ENCODE results near the gene CNBD2. TPM values are rescaled to one million over a fixed set of nuclear protein-coding genes. Genes with fewer than 3 reads are reported as not detected.
"Not testable (repeated sequence)": the region's sequence is repeated elsewhere in the genome, so short reads cannot be mapped to it uniquely, and the experiment has no call there.

The CNBD2 gene
- total RNA-seq, 1 donor from 2014 or later = 2.7 TPM

- Histone ChIP-seq H3K4me1 (peaks cover 28% of the 10 kb centered on the region), H3K36me3 (peaks cover 0 to 8% of the 10 kb centered on the region in 2 donors), H3K27ac (peak overlapping the region; percentile 97), H3K4me3 (peak overlapping the region; percentile 64 to 95), H3K9me3 (no peaks in the 10 kb centered on the region), H3K27me3 (no peaks in the 10 kb centered on the region)
- intact Hi-C loops (cut with DNase I) = no loop called here
- TF ChIP-seq POLR2AphosphoS5 (IDR thresholded peaks at IDR 0.05; ENCODE audit: insufficient read depth in 1 of 2, low read depth in 1 of 2) (no peak), POLR2A (IDR thresholded peaks at IDR 0.05) (no peak)
- TF ChIP-seq, protein P1, sequence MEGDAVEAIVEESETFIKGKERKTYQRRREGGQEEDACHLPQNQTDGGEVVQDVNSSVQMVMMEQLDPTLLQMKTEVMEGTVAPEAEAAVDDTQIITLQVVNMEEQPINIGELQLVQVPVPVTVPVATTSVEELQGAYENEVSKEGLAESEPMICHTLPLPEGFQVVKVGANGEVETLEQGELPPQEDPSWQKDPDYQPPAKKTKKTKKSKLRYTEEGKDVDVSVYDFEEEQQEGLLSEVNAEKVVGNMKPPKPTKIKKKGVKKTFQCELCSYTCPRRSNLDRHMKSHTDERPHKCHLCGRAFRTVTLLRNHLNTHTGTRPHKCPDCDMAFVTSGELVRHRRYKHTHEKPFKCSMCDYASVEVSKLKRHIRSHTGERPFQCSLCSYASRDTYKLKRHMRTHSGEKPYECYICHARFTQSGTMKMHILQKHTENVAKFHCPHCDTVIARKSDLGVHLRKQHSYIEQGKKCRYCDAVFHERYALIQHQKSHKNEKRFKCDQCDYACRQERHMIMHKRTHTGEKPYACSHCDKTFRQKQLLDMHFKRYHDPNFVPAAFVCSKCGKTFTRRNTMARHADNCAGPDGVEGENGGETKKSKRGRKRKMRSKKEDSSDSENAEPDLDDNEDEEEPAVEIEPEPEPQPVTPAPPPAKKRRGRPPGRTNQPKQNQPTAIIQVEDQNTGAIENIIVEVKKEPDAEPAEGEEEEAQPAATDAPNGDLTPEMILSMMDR (IDR thresholded peaks at IDR 0.05) = no peak
- no peak for DNase-seq (ENCODE audit: extremely low spot score in 2 of 2)
Observed at GRCh38 chr20:36051318-36052116, 83.1 kb downstream of the CNBD2 start.

GRCh38 chr20:36052117-36052513 is 83.7 kb downstream of the CNBD2 start:
- Histone ChIP-seq H3K36me3 (peaks cover 0 to 4% of the 10 kb centered on the region in 2 donors), H3K27me3 (no peaks in the 10 kb centered on the region), H3K9me3 (no peaks in the 10 kb centered on the region), H3K4me3 (no peak overlapping the region), H3K4me1 (peaks cover 22% of the 10 kb centered on the region), H3K27ac (no peak overlapping the region)
- TF ChIP-seq, protein P1 (IDR thresholded peaks at IDR 0.05) = no peak
- TF ChIP-seq POLR2A (IDR thresholded peaks at IDR 0.05) (no peak), POLR2AphosphoS5 (IDR thresholded peaks at IDR 0.05; ENCODE audit: insufficient read depth in 1 of 2, low read depth in 1 of 2) (no peak)
- intact Hi-C loops (cut with DNase I) = no loop called here
- DNase-seq (ENCODE audit: extremely low spot score in 2 of 2) = no peak

DNA sequence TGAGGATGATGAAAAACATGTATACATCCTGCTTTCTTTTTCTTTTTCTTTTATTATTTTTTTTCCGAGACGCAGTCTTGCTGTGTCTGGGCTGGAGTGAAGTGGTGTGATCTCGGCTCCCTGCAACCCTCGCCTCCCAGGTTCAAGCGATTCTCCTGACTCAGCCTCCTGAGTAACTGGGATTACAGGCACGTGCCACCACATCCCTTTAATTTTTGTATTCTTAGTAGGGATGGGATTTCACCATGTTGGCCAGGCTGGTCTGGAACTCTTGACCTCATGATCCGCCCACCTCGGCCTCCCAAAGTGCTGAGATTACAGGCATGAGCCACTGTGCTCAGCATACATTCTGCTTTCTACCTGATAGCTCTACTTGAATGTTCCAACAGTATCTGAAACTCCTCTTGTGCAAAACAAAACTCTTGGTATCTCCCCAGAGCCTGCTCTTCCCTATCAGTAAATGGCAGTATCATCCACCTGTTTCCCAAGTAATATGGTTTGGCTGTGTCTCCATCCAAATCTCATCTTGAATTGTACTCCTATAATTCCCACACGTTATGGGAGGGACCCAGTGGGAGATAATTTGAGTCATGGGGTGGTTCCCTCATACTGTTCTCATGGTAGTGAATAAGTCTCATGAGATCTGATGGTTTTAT is 85.6 kb downstream of the CNBD2 start:
- H3K9me3 ChIP-seq; H3K27me3 ChIP-seq; H3K4me3 ChIP-seq; intact Hi-C loops (cut with DNase I); H3K4me1 ChIP-seq; H3K27ac ChIP-seq; DNase-seq (ENCODE audit: extremely low spot score in 2 of 2); H3K36me3 ChIP-seq: not testable (repeated sequence)

- intact Hi-C loops (cut with DNase I) = no loop called here
- H3K27ac ChIP-seq = no peak overlapping the region
- TF ChIP-seq POLR2A (IDR thresholded peaks at IDR 0.05) (no peak), POLR2AphosphoS5 (IDR thresholded peaks at IDR 0.05; ENCODE audit: insufficient read depth in 1 of 2, low read depth in 1 of 2) (no peak)
- TF ChIP-seq, protein P1 (IDR thresholded peaks at IDR 0.05) = no peak
- no peaks in the 10 kb centered on the region for H3K36me3 ChIP-seq
- DNase-seq (ENCODE audit: extremely low spot score in 2 of 2) = no peak
- H3K9me3 ChIP-seq = no peaks in the 10 kb centered on the region
- H3K4me1 ChIP-seq = peaks cover 6% of the 10 kb centered on the region
- no peaks in the 10 kb centered on the region for H3K27me3 ChIP-seq
- no peak overlapping the region for H3K4me3 ChIP-seq
Observed at GRCh38 chr20:36055145-36055544, 86.8 kb downstream of the CNBD2 start.

DNA sequence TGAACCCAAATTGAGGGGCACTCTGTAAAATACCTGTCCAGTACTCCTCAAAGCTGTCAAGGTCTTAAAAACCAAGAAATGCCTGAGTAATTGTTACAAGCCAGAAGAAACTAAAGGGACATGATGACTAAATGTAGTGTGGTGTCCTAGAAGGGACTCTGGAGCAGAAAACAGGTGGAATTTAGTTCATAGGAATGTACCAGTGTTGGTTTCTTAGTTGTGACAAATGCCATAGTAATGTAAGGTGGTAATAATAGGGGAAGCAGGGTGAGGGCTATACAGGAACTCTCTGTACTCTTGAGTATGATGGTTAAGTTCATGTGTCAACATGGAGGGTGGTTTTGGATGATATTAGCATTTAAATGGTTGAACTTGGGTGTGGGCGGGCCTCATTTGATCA is 92.3 kb downstream of the CNBD2 start:
- Histone ChIP-seq H3K27me3 (no peaks in the 10 kb centered on the region), H3K4me1 (peaks cover 17% of the 10 kb centered on the region), H3K4me3 (no peak overlapping the region), H3K36me3 (no peaks in the 10 kb centered on the region), H3K27ac (no peak overlapping the region), H3K9me3 (no peaks in the 10 kb centered on the region)
- DNase-seq (ENCODE audit: extremely low spot score in 2 of 2) = no peak
- TF ChIP-seq, protein P1 (IDR thresholded peaks at IDR 0.05) = no peak
- no peak for TF ChIP-seq POLR2A (IDR thresholded peaks at IDR 0.05)
- no peak for TF ChIP-seq POLR2AphosphoS5 (IDR thresholded peaks at IDR 0.05; ENCODE audit: insufficient read depth in 1 of 2, low read depth in 1 of 2)
- intact Hi-C loops (cut with DNase I) = no loop called here

Measured in vagina (tissue), 2 donors.